PC-9 (cell line): ENCODE results near the gene MIER2. TPM values are rescaled to one million over a fixed set of nuclear protein-coding genes. Genes with fewer than 3 reads are reported as not detected.

Experiments
- BruUV-seq: library from RNA; stranded (reverse); fragments of 400-500 nt; replicated peaks from 2 replicates; lab custom pipeline; 2021; lab: Mats Ljungman, UMichigan
- CTCF ChIA-PET: fragments of 300-600 bp; sonication (Branson Sonifier 250); formaldehyde crosslinking; loops from one replicate; lab custom pipeline; 2022; ENCODE audit warnings: antibody characterized with exemption; lab: Charles Lee
- POLR2A ChIA-PET: fragments of 300-600 bp; sonication (Branson Sonifier 250); formaldehyde crosslinking; loops from one replicate; lab custom pipeline; 2022; ENCODE audit warnings: antibody characterized with exemption; ENCODE audit not compliant: unreplicated experiment; lab: Charles Lee
- DNase-seq, 2 experiments: peaks; one replicate each; pipeline versions ENCODE4 v3.0.0 to v3.0.0-alpha.2; 2015 to 2022; ENCODE audit warnings: mixed read lengths in 1 of 2
- H2AFZ ChIP-seq: fragments of 200-600 bp; sonication (generic); 2 replicates; pipeline ENCODE4 v1.8.1; 2017; ENCODE audit warnings: antibody characterized with exemption
- H3F3A ChIP-seq: fragments of 200-600 bp; sonication (generic); 2 replicates; pipeline ENCODE4 v1.8.1; 2017; ENCODE audit warnings: antibody characterized with exemption, mild to moderate bottlenecking, low read depth; ENCODE audit not compliant: insufficient read depth
- H3K27ac ChIP-seq: fragments of 200-600 bp; sonication (generic); 2 replicates; pipeline ENCODE4 v1.6.1; 2016; ENCODE audit warnings: mixed run types
- H3K27me3 ChIP-seq: fragments of 200-600 bp; sonication (generic); 2 replicates; pipeline ENCODE4 v1.6.1; 2016; ENCODE audit warnings: low read depth, mixed run types; ENCODE audit not compliant: insufficient read depth
- H3K36me3 ChIP-seq: fragments of 200-600 bp; sonication (generic); 2 replicates; pipeline ENCODE4 v1.6.1; 2016; ENCODE audit warnings: low read depth, mixed run types
- H3K4me1 ChIP-seq: fragments of 200-600 bp; sonication (generic); replicated peaks from 2 replicates; pipeline ENCODE4 v1.6.1; 2016; ENCODE audit warnings: mixed run types; ENCODE audit not compliant: insufficient read depth
- H3K4me2 ChIP-seq: fragments of 200-600 bp; sonication (generic); 2 replicates; pipeline ENCODE4 v1.6.1; 2017; ENCODE audit warnings: mixed run types
- H3K4me3 ChIP-seq: fragments of 200-600 bp; sonication (generic); 2 replicates; pipeline ENCODE4 v1.6.1; 2016; ENCODE audit warnings: mixed run types
- H3K79me2 ChIP-seq: fragments of 200-600 bp; sonication (generic); 2 replicates; pipeline ENCODE4 v1.6.1; 2017; ENCODE audit warnings: low read depth, mixed run types
- H3K9me2 ChIP-seq: fragments of 200-600 bp; sonication (generic); 2 replicates; pipeline ENCODE4 v1.8.1; 2017; ENCODE audit warnings: mild to moderate bottlenecking; ENCODE audit not compliant: insufficient read depth
- H3K9me3 ChIP-seq: fragments of 200-600 bp; sonication (generic); 2 replicates; pipeline ENCODE4 v1.8.1; 2016; ENCODE audit warnings: low read depth; ENCODE audit not compliant: insufficient read depth
- H4K20me1 ChIP-seq: fragments of 200-600 bp; sonication (generic); 2 replicates; pipeline ENCODE4 v1.8.1; 2017; ENCODE audit not compliant: insufficient read depth
- EZH2 ChIP-seq: fragments of 200-600 bp; sonication (generic); IDR thresholded peaks from 2 replicates; pipeline ENCODE4 v1.8.0; 2017; ENCODE audit warnings: antibody characterized with exemption, low read depth
- intact Hi-C: fragments of 100-400 bp; cut with micrococcal nuclease; formaldehyde crosslinking; loops from one replicate; pipeline ENCODE4 v1.10.0; 2022; ENCODE audit not compliant: unreplicated experiment
- total RNA-seq: library from RNA; stranded (reverse); gene quantifications from 2 replicates; pipeline ENCODE4 v1.2.3, GENCODE V29; 2021
- TF ChIP-seq, protein P1 (sequence below): fragments of 200-600 bp; sonication (generic); conservative IDR thresholded peaks from 2 replicates; pipeline ENCODE4 v1.6.1; 2017; ENCODE audit warnings: mixed run types, antibody characterized with exemption, mild to moderate bottlenecking, moderate library complexity

MIER2 gene
- total RNA-seq, 1 experiment from 2014 or later: 25.2 TPM

GRCh38 chr19:310141-310651, 34.4 kb downstream of the MIER2 start:
- H4K20me1 ChIP-seq: no peaks in the 10 kb centered on the region; the same call in none of the 2 replicates
- no peaks in the 10 kb centered on the region for H3F3A ChIP-seq
- H3K27ac ChIP-seq: no peak overlapping the region
- TF ChIP-seq EZH2: no peak
- TF ChIP-seq, protein P1, sequence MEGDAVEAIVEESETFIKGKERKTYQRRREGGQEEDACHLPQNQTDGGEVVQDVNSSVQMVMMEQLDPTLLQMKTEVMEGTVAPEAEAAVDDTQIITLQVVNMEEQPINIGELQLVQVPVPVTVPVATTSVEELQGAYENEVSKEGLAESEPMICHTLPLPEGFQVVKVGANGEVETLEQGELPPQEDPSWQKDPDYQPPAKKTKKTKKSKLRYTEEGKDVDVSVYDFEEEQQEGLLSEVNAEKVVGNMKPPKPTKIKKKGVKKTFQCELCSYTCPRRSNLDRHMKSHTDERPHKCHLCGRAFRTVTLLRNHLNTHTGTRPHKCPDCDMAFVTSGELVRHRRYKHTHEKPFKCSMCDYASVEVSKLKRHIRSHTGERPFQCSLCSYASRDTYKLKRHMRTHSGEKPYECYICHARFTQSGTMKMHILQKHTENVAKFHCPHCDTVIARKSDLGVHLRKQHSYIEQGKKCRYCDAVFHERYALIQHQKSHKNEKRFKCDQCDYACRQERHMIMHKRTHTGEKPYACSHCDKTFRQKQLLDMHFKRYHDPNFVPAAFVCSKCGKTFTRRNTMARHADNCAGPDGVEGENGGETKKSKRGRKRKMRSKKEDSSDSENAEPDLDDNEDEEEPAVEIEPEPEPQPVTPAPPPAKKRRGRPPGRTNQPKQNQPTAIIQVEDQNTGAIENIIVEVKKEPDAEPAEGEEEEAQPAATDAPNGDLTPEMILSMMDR: no peak
- no peak overlapping the region for H3K4me2 ChIP-seq
- no peak overlapping the region for H2AFZ ChIP-seq
- H3K9me2 ChIP-seq: no peaks in the 10 kb centered on the region
- intact Hi-C loops: no loop called here
- no peaks in the 10 kb centered on the region for H3K4me1 ChIP-seq
- ChIA-PET CTCF (no interaction called here), POLR2A (no interaction called here)
- BruUV-seq: no TSS peak
- no peaks in the 10 kb centered on the region for H3K27me3 ChIP-seq
- DNase-seq: no peak
- no peaks in the 10 kb centered on the region for H3K79me2 ChIP-seq
- no peaks in the 10 kb centered on the region for H3K36me3 ChIP-seq
- no peak overlapping the region for H3K4me3 ChIP-seq
- H3K9me3 ChIP-seq: no peaks in the 10 kb centered on the region

- Histone ChIP-seq H3K36me3 (no peaks in the 10 kb centered on the region), H3K4me2 (no peak overlapping the region), H2AFZ (no peak overlapping the region), H3K9me3 (no peaks in the 10 kb centered on the region), H3K79me2 (no peaks in the 10 kb centered on the region), H3F3A (no peaks in the 10 kb centered on the region), H3K27ac (no peak overlapping the region), H3K27me3 (no peaks in the 10 kb centered on the region), H3K4me3 (no peak overlapping the region), H3K4me1 (no peaks in the 10 kb centered on the region), H3K9me2 (no peaks in the 10 kb centered on the region), H4K20me1 (no peaks in the 10 kb centered on the region; the same call in none of the 2 replicates)
- no peak for DNase-seq
- CTCF ChIA-PET: no interaction called here
- TF ChIP-seq EZH2: no peak
- TF ChIP-seq, protein P1: no peak
- POLR2A ChIA-PET: no interaction called here
- no TSS peak for BruUV-seq
- intact Hi-C loops: no loop called here
Measured at GRCh38 chr19:309206-309565, 35.4 kb downstream of the MIER2 start.

DNA sequence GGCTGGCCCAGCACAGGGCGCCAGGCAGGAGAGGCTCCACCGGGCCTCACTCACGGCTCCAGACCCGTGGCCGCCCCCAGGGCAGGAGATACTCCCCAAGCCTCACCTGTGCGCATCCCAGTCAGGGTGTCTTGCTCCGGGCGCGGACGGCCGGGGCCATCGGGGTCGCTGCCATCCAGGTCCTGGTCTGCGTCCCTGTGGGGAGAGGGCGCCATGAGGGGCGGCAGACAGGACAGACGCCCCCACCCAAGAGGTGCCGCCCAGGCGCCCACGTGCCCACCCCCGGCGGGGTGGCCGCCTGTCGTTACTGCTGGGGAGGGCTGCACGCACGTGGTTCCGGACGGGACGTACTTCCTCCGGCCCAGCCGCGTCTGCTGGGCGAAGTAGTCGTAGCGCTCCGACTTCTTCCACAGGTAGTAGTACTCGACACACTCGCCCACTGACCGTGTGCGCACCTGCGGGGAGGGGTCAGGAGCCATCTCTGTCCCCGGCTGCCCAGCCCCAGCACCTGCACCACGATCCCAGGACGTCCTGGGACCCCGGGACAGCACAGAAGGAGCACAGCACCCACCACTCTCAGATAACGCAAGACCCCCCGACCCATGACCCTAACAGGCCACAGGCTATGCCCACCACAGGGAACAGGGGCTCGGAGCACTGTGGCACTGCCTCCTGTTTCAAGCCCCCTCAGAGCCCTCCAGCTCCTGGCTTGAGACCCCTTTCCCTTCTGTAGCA, 36.0 kb downstream of the MIER2 start:
- ChIA-PET CTCF (no interaction called here), POLR2A (no interaction called here)
- Histone ChIP-seq H3F3A (no peaks in the 10 kb centered on the region), H4K20me1 (no peaks in the 10 kb centered on the region; the same call in 1 of the 2 replicates), H3K4me1 (no peaks in the 10 kb centered on the region), H2AFZ (no peak overlapping the region), H3K9me3 (no peaks in the 10 kb centered on the region), H3K9me2 (no peaks in the 10 kb centered on the region), H3K36me3 (no peaks in the 10 kb centered on the region), H3K4me2 (no peak overlapping the region), H3K27me3 (no peaks in the 10 kb centered on the region), H3K4me3 (no peak overlapping the region), H3K79me2 (no peaks in the 10 kb centered on the region), H3K27ac (no peak overlapping the region)
- no peak for DNase-seq
- BruUV-seq: no TSS peak
- intact Hi-C loops: no loop called here
- TF ChIP-seq EZH2: no peak
- TF ChIP-seq, protein P1: no peak
